Rectal smooth muscle tissue (tissue), 1 donor: ENCODE data around the gene LDLR.
"Not testable (repeated sequence)": the region's sequence is repeated elsewhere in the genome, so short reads cannot be mapped to it uniquely, and the experiment has no call there.

Experiments used
- H3K27ac ChIP-seq: one replicate; pipeline ENCODE4 v1.7.0; 2013; ENCODE audit warnings: low read depth, low read length, inconsistent platforms
- H3K27me3 ChIP-seq: one replicate; pipeline ENCODE4 v1.7.0; 2013; ENCODE audit warnings: low read length; ENCODE audit not compliant: control insufficient read depth, insufficient read depth
- H3K36me3 ChIP-seq: one replicate; pipeline ENCODE4 v1.7.0; 2013; ENCODE audit warnings: low read length; ENCODE audit not compliant: control insufficient read depth, insufficient read depth
- H3K4me1 ChIP-seq: one replicate; pipeline ENCODE4 v1.7.0; 2013; ENCODE audit warnings: low read length; ENCODE audit not compliant: control insufficient read depth, insufficient read depth
- H3K4me3 ChIP-seq: one replicate; pipeline ENCODE4 v1.7.0; 2013; ENCODE audit warnings: low read length
- H3K9ac ChIP-seq: one replicate; pipeline ENCODE4 v1.7.0; 2013; ENCODE audit warnings: low read length

Gene LDLR

DNA sequence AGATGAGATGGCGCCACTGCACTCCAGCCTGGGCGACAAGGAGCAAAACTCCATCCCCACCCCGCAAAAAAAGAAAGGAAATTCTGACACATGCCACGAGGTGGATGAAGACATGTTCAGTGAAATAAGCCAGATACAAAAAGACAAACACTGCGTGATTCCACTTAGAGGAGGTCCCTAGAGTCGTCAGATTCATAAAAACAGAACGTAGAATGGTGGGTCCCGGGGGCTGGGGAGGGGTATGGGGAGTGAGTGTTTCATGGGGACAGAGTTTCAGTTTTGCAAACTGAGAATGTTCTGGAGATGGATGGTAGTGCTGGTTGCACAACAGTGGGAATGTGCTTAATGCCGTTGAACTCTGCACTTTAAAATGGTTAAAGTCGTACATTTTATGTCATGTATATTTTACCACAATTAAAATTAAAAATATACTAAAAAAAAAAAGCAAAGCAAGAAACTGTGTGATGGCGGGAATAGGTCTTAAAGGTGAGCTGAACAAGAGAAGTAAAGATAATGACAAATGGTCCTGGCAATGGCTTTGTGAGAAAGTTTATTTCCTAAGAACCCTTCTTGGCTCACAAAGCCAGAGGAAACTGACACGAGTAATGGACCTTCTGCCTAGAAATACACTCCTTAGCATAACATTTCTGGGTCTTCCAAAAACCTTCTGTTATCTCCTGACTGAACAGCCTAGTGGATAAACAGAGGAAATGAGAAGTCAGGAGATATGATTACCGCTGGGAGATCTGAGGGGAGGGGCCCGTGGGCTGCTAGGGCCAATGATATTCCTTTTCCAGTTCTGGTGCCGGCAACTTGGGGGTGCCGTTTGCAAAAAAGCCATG, 70.6 kb downstream of the LDLR start:
- H3K9ac ChIP-seq = no peak overlapping the region
- no peaks in the 10 kb centered on the region for H3K27me3 ChIP-seq
- H3K4me1 ChIP-seq = peaks cover 21% of the 10 kb centered on the region
- no peaks in the 10 kb centered on the region for H3K36me3 ChIP-seq
- H3K27ac ChIP-seq = peak overlapping the region; percentile 59
- no peak overlapping the region for H3K4me3 ChIP-seq

DNA sequence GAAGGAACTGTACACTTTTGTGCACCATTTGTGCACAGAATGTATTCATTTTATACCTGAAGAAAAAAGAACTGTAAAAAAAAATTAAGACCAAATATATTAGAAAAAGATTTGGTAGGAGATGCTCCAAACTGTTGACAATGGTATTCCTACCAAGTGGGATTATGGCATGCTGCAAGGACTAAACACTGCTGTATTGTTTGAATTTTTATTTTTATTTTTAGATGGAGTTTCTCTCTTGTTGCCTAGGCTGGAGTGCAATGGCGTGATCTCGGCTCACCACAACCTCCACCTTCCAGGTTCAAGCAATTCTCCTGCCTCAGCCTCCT, 71.1 kb downstream of the LDLR start:
- not testable (repeated sequence) for H3K4me3 ChIP-seq, H3K36me3 ChIP-seq, H3K9ac ChIP-seq, H3K27me3 ChIP-seq
- Histone ChIP-seq H3K27ac (peak overlapping the region; percentile 59), H3K4me1 (peaks cover 24% of the 10 kb centered on the region)

DNA sequence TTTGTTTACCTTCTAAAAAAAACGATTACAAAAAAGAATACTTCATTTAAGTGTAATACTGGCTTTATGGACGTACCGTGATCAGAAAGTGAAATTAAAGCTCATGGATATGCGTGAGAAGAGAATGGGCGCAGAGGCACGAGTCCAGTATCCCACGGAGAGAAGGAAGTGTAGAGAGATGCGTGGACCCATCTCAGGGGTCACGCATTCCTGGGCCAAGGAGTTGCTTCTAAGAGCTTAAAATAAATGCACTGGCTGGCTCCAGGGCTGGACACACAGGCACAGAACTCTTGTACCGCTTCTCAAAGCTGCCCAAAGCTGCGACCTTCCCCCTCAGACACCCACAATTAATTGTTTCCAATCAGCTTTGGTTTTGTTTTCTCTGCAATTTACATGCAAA, 75.0 kb downstream of the LDLR start:
- Histone ChIP-seq H3K27me3 (no peaks in the 10 kb centered on the region), H3K9ac (no peak overlapping the region), H3K36me3 (peaks cover 17% of the 10 kb centered on the region), H3K4me1 (peaks cover 28% of the 10 kb centered on the region), H3K27ac (peak overlapping the region; percentile 78), H3K4me3 (no peak overlapping the region)

DNA sequence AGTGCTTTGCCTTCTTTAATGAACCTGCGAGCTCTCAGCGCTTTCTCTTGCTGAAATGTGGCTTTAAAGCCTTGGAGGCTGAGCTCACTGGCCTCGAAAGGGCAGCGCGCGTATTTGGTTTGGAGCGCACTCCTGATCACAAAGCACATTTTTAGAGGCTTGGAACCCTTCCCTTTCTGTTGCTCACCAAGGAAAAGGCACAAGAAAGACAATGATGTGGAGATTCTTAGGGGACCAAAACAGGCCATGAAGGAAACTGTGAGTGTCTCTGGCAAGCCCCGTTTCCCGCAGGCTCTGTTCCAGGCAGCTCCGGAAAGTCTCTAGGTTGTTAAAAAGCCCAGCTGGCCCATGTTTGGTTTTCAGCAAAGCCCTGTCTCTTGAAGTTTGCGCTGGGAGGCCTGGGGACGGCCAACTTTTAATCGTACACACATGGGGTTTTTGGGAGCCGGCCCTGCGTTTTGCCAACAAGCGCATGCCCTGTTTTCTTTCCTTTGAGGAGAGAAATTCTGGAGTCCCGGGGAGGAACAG, 75.7 kb downstream of the LDLR start:
- Histone ChIP-seq H3K4me3 (no peak overlapping the region), H3K36me3 (peaks cover 21% of the 10 kb centered on the region), H3K9ac (no peak overlapping the region), H3K27me3 (no peaks in the 10 kb centered on the region), H3K4me1 (peaks cover 28% of the 10 kb centered on the region), H3K27ac (peak overlapping the region; percentile 78)

DNA sequence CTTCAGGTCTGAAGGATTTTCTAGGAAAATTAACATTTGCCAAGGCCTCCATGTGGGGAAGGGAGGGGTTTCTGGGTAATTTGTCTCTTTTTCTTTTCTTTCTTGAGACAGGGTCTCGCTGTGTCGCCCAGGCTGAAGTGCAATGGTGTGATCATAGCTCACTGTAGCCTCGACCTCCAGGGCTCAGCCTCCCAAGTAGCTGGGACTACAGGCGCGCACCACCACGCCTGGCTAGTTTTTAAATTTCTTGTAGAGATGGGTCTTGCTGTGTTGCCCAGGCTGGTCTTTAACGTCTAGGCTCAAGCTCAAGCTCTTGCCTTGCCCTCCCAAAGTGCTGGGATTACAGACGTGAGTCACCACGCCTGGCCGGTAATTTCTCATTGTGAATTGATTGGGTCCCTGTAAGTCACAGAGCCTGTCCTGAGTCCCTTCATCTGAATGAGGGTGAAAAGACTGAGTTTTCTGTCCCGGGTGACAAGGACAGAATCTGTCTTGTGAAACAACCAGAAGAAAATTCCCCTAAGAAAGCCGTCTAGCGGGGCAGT, 76.3 kb downstream of the LDLR start:
- H3K4me1 ChIP-seq = peaks cover 28% of the 10 kb centered on the region
- no peak overlapping the region for H3K4me3 ChIP-seq
- H3K27me3 ChIP-seq = no peaks in the 10 kb centered on the region
- H3K36me3 ChIP-seq = peaks cover 21% of the 10 kb centered on the region
- no peak overlapping the region for H3K9ac ChIP-seq
- H3K27ac ChIP-seq = peak overlapping the region; percentile 78

GRCh38 chr19:11166281-11167142, 77.2 kb downstream of the LDLR start:
- peaks cover 28% of the 10 kb centered on the region for H3K4me1 ChIP-seq
- no peak overlapping the region for H3K9ac ChIP-seq
- no peak overlapping the region for H3K4me3 ChIP-seq
- H3K27ac ChIP-seq = peak overlapping the region; percentile 78
- H3K36me3 ChIP-seq = peaks cover 21% of the 10 kb centered on the region
- no peaks in the 10 kb centered on the region for H3K27me3 ChIP-seq

DNA sequence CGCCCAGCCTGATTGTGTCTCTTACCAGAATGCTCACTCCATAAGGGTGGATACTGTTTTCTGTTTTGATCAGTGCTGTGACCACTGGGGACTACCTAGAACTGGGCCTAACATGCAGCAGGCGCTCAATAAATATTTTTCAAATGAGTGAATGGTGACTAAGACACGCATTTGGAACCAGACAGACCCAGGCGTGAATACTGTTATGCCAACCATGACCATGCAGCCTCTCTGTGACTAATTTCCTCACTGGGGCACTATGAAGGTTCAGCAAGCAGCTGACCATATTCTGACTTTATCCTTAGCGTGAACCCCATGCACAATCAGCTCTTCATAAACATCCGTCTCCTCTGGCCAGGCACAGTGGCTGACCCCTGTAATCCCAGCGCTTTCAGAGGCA, 79.3 kb downstream of the LDLR start:
- Histone ChIP-seq H3K27me3 (no peaks in the 10 kb centered on the region), H3K4me3 (no peak overlapping the region), H3K36me3 (peaks cover 31% of the 10 kb centered on the region), H3K4me1 (peaks cover 27% of the 10 kb centered on the region), H3K27ac (peak overlapping the region; percentile 15), H3K9ac (no peak overlapping the region)

DNA sequence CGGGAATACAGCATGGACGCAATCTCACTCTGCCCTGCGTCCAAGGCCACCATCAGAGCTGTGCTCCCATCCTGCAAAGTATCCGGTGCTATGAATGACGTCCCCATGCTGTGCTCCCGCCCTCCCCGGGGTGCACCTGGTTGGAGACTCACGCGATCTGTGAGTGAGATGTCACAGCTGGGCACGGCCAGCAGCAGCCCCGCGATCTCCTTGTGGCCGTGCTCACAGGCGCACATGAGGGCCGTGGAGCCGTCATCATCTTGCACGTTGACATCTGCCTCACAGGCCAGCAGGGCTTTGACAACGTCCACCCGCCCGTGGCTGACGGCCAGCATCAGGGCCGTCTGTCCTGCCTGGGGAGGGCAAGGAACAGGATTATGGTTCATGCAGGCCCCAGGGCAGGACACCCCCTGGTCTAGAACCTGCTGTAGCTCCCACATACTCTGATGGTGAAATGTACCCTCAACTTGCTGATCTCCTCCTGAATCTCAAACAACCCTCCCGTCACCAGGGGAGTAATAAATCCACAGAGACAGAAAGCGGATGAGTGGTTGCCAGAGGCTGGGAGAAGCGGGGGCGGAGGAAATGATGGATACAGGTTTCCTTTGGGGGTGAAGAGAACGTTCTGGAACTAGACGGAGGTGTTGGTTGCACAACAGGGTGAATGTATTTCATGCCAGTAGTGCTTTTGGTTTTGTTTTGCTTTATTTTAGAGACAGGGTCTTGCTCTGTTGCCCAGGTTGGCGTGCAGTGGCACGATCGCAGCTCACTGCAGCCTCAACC, 80.8 kb downstream of the LDLR start:
- Histone ChIP-seq H3K9ac (no peak overlapping the region), H3K36me3 (peaks cover 42% of the 10 kb centered on the region), H3K27ac (peak overlapping the region; percentile 53), H3K4me1 (peaks cover 16% of the 10 kb centered on the region), H3K27me3 (no peaks in the 10 kb centered on the region), H3K4me3 (no peak overlapping the region)

DNA sequence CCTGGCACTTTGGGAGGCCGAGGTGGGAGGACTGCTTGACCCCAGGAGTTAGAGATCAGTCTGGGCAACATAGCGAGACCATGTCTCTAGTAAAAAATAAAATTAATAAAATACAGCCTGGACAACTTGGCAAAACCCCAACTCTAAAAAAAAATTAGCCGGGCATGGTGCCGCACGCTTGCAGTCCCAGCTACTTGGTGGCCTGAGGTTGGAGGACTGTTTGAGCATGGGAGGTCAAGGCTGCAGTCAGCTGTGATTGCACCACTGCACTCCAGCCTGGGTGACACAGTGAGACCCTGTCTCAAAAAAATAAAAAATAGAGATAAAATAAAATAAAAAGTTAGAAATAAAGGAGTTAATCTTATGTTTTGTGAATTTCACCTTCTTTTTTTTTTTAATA, 81.9 kb downstream of the LDLR start:
- H3K9ac ChIP-seq = no peak overlapping the region
- no peak overlapping the region for H3K27ac ChIP-seq
- no peak overlapping the region for H3K4me3 ChIP-seq
- peaks cover 7% of the 10 kb centered on the region for H3K4me1 ChIP-seq
- peaks cover 38% of the 10 kb centered on the region for H3K36me3 ChIP-seq
- H3K27me3 ChIP-seq = no peaks in the 10 kb centered on the region

GRCh38 chr19:11172576-11172975, 83.3 kb downstream of the LDLR start:
- Histone ChIP-seq H3K36me3 (peaks cover 44% of the 10 kb centered on the region), H3K9ac (no peak overlapping the region), H3K4me3 (no peak overlapping the region), H3K27me3 (no peaks in the 10 kb centered on the region), H3K27ac (no peak overlapping the region), H3K4me1 (no peaks in the 10 kb centered on the region)

GRCh38 chr19:11173516-11174155, 84.4 kb downstream of the LDLR start:
- H3K27ac ChIP-seq = no peak overlapping the region
- no peak overlapping the region for H3K4me3 ChIP-seq
- peaks cover under 1% of the 10 kb centered on the region for H3K4me1 ChIP-seq
- H3K27me3 ChIP-seq = no peaks in the 10 kb centered on the region
- H3K9ac ChIP-seq = no peak overlapping the region
- peaks cover 47% of the 10 kb centered on the region for H3K36me3 ChIP-seq
